GM21576 (cell line): ENCODE results near the gene RAD51D.
"Not testable (repeated sequence)": the region's sequence is repeated elsewhere in the genome, so short reads cannot be mapped to it uniquely, and the experiment has no call there.

Source experiments
- ATAC-seq: cut with Tn5 transposase; IDR thresholded peaks from one replicate; pipeline ENCODE4 v1.9.1; 2021; ENCODE audit warnings: mild to moderate bottlenecking, moderate library complexity; ENCODE audit not compliant: unreplicated experiment

Gene RAD51D

GRCh38 chr17:35142467-35142796 is 22.8 kb upstream of the RAD51D start:
- ATAC-seq, result no peak

DNA sequence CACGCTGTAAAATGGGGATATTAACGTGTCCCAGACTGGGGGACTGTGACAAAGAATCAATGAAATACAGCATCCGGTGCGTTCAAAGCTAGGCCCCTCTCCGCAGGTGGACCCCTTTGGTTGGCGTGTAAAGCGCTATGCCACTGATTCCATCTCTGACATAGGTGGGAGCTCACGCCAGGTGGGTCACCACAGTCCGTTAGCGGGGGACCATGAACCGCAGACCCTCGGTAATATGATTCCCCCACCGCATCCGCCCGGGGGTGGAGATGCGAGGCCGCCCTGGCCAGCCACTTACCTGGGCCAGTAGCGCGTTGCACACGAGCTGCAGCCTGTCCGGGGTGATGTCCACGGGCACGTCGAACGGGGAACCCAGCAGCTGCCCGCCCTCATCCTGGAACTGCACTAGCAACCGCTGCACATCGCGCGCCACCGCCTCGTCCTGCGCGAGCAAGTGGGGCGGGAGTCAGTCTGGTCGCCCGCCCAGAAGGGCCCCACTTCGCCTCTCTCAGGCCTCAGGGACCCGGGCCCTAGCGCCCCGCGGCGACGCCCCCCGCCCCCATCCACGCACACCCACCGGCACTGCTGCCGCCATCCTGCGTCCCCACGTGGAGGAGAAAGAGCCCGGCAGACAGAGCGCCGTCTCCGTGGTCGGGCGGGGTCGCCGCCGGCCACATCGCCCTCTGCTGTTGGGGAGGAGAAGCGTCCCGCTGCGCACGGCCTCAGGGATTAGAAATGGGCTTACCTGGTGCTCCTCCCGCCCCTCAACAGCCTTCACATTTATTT is 22.2 kb upstream of the RAD51D start, which contains the start of gene NLE1:
TSS of gene NLE1 (minus strand) at position 623 of the 786 bp plus-strand sequence. CDS start at position 595, 28 bp downstream.
- ATAC-seq, result peak; percentile 72

DNA sequence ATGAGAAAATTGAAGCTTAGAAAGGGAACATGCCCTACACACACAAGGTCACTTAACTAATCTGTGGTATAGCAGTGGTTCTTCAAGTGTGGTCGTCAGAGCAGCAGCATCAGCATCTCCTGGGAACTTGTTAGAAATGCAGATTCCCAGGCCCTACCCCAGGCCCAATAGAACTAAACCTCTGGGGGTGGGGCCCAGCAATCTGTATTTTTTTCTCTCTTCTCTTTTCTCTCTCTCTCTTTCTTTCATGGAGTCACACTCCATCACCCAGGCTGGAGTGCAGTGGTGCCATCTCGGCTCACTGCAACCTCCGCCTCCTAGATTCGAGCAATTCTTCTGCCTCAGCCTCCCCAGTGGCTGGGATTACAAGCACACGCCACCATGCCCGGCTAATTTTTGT is 18.6 kb upstream of the RAD51D start:
- ATAC-seq, result no peak

DNA sequence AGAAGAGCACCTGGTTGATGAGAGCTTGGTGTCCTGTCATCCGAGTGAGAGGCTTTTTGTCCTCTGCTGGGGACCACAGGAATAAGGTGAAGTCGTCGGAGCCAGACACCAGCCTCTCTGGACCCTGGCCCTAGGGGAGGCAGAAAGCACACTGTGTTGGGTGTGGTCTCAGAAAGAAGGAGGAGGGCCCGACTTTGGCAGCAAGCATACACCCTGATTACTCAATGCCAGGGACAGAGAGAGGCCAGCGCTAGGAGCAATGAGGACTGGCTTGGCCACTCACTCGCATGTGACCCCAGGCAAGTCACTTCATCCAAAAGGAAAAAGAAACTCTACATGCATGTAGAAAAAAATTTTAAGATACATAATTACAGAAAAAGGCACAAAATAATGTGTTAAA is 15.7 kb upstream of the RAD51D start:
- no peak for ATAC-seq

DNA sequence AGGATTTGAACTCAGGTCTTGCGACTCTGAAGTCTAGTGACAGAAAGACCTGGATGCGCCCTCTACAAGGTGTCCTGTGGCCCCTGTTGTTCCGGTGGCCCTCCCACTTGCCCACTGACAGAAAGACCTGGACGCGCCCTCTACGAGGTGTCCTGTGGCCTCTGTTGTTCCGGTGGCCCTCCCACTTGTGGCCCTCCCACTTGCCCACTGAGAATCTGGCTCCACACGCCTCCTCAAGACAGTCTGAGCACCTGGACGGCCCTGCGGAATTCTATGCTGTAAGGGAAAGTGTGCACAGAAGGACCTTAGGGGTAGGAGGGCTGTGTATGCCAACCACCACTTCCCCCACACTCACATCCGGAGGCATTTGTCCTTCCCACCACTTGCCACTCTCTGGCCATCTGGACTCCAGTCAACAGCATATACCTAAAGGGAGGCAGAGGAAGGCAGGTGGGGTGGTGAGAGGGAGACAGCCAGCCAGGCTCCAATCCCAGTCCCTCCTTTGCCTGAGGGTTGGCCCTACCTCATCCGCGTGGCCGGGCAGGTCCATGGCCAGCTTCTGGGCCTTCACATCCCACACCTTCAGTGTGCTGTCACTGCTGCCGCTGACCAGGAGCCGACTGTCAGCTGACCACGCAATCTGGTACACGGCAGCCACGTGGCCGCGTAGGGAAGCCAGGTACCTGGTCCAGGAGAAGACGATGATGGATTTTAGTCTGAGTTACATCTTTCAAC is 13.3 kb upstream of the RAD51D start:
- ATAC-seq, result no peak

GRCh38 chr17:35132099-35132498 is 12.4 kb upstream of the RAD51D start:
- ATAC-seq, result no peak

GRCh38 chr17:35130392-35130791 is 10.7 kb upstream of the RAD51D start:
- no peak for ATAC-seq

GRCh38 chr17:35129973-35130351 is 10.3 kb upstream of the RAD51D start:
- no peak for ATAC-seq

DNA sequence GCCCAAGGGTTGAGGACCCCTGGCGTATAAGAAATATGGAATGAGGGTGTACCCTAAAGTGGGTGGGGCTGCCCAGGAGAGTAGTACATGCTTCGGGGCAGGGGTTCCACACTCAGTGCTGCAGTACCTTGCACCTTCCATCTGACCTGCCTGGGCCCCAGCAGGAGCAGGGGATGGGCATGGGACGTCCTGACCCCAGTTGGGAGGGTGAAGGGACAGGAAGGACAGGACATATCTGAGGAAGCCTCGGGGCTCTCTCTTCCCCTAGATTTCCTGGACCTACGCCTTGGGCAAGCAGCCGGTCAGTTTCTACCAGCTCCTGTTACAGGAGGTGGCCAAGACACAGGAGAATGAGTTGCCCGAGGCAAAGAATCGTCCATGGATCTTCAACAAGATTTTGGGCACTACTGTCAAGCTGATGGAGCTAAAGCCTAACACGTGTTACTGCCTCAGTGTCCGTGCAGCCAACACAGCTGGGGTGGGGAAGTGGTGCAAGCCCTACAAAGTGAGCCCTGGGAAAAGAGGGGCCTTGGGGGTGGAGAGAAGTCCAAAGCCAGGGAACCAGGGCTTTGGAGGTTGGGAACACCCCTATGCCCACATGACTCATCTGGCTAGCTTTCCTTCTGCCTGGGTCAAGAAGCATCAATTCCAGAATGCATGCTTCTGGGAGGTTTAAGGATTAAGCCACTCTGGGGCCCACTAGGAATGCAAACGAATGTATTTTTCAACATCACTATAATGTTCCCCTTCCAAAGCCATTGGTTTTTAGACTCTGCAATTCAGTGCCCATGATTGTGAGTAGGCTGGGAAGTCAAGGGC is 9.7 kb upstream of the RAD51D start:
- no peak for ATAC-seq

DNA sequence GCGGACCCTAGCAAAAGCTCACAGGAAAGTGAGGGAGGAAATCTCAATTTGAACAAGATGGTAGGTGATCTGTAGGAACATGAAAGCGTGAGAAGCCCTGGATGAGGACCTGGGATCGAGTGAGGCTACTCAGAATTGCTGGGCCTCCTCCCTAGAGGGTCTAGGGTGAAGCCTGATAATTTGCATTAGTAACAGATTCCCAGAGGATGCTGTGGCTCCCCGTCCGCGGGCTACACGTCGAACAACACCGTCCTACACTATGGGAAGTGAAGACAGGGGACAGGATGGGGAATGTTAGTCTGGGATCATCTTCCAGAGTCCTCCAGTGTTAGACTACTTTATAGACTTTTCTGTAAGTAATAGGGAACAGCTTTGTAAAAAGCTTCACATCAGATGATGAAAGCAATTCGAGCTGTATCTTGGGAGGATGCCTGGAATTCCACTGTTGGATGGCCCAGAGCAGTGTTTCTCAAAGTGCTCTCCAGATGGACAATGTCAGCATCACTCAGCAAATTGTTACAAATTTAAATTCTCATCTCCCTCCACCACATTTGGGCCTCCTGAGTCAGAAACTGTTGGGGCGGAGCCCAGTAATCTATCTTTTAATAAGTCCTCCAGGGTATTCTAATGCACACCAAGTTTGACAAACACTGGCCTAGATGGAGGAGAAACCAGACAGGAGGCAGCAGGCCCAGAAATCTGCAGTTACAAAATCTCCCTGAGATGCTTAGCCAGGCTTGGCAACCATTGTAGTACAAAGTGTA is 8.3 kb upstream of the RAD51D start:
- ATAC-seq, result no peak

DNA sequence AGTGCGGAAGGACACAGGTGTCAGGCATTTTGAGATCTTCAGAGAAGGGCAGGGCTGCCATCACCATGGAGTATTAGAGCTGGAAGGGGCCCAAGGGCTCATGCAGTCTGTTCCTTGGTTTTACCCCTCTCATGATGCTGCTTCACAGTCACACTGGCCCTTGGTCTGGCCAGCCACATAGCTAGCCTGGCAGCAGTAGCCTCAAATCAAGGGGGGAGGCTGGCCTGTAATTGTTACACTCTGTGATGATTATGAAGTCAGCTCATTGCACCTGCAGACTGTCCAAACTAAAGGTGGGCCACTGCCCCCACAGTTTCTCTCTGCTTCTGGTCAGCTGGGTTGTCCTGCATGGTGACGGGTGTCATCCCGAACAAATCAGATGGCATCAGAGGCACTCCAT is 1.7 kb upstream of the RAD51D start, which contains the start of gene FNDC8:
TSS of gene FNDC8 (plus strand) at position 301 of the 400 bp plus-strand sequence. CDS start at position 380, 79 bp downstream.
- ATAC-seq, result no peak

- no peak for ATAC-seq
Observed at GRCh38 chr17:35117984-35118383, 1.7 kb downstream of the RAD51D start.

GRCh38 chr17:35116845-35117244 is 2.8 kb downstream of the RAD51D start:
- ATAC-seq, result no peak

- not testable (repeated sequence) for ATAC-seq
Observed at GRCh38 chr17:35110791-35111190, 8.9 kb downstream of the RAD51D start.

DNA sequence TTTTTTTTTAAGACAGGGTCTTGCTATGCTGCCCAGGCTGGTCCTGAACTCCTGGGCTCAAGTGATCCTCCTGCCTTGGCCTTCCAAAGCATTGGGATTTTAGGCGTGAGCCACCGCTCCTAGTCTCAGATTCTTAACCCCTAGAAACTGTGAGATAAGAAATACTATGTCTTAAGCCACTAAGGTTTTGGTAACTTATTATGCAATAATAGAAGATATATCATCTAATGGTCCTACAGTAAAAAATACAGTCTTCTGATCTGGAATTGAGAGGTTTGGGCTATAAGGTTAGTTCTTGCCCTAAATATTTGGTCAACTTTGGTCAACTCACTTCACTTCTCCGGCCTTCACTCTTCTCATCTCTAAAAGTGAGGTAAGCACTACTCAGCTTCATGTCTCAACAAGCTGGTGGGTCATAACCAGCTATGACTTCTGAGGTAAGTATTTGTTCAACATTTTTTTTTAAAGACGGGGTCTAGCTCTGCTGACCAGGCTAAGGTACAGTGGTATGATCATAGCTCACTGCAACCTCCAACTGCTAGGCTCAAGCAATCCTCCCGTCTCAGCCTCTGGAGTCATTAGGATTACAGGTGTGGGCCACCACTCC is 14.7 kb downstream of the RAD51D start:
- no peak for ATAC-seq

- no peak for ATAC-seq
Observed at GRCh38 chr17:35103271-35103670, 16.4 kb downstream of the RAD51D start.

- ATAC-seq, result no peak
Observed at GRCh38 chr17:35101725-35102124, 17.9 kb downstream of the RAD51D start.

DNA sequence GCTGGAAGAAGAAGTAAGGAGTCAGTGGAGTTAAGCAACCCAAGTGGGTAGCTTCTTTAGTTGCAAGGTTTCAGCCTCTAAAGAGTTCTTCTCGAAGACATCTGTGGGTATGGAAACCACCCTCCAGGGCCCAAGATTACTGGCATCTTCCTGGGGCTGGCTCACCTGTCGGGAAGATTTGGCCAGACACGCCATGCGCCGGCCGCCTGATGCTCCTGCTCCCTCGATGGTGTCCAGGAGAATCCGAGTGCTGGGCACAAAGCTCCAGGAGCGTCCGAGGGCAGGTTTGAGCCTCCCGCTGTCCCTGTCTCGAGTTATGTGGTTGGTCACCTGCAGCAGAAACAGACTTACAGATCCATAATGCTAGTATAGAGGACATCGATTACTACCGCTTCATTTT is 18.6 kb downstream of the RAD51D start:
- ATAC-seq, result no peak

DNA sequence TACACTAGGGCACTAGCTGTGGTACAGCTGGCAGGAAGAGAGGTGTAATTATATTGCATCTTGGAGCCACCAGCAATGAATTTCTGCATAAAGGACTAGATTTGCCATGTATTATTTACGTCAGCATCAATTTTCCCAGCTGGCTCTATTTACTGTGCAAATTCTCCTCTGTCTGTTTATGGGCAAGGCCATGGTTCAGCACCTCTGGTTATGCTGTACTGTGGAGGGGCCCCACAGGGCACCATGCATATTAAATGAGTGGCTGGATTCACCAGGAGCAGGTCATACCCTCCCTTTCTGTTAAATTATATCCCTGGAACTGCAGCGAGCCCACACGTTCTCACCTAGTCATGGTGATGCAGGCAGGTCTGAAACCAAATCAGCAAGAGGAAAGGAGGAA is 19.8 kb downstream of the RAD51D start:
- no peak for ATAC-seq

GRCh38 chr17:35097776-35098175 is 21.9 kb downstream of the RAD51D start:
- ATAC-seq, result no peak
